ENCODE measurements around the gene LTA4H. TPM values are rescaled to one million over a fixed set of nuclear protein-coding genes. Genes with fewer than 3 reads are reported as not detected.

The LTA4H gene
- total RNA-seq, 3 donors from 2014 or later (not counting 1 experiment from before 2014, with no cell fraction given), result 43.1 to 51.9 (median 48.3) TPM

DNA sequence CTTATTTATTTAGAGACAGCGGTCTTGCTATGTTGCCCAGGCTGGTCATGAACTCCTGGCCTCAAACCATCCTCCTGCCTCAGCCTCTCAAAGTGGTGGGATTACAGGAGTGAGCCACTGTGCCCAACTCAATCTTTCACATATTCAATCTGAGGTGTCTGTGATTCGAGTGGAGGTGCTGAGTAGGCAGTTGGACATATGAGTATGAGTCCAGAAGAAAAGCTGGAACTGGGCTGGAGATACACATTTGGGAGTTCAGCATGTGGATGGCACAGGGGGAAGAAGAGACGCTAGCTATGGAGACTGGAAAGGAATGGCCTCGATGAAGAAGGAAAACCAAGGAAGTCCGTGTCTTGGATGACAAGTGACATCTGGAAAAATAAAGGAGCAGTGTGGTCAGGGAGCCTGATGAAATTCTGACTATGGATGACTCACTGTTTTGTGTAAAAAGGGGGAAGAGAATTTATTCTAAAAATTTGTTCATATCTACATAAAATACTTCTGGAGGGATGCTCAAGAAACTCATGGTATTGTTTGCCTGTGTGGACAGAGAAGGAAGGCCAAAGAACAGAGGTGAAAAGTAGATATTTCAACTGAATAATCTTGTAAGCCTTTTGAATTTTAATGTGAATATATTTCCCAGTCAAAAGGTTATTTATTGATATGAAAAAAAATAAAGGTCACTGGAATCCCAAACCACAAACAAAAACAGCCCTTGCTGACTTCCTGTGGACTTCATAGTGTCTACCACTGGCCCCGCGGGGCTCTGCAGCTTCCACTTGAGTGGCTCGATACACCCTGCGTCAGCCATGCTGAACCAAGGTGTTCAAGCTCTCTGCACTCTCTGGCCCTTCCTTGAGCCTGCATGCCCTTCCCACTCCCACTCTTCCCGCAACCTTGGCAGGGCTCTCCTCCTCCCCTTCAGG is 8.9 kb upstream of the LTA4H start:
- Histone ChIP-seq H3K9me3 (ENCODE audit: control insufficient read depth, insufficient read depth, low read length) (no peaks in the 10 kb centered on the region), H3K4me1 (ENCODE audit: control insufficient read depth, insufficient read depth, low read length) (peaks cover 34% of the 10 kb centered on the region), H3K4me3 (ENCODE audit: low read length) (no peak overlapping the region), H3K27me3 (ENCODE audit: control insufficient read depth, insufficient read depth, low read length) (no peaks in the 10 kb centered on the region), H3K36me3 (ENCODE audit: control insufficient read depth, insufficient read depth, low read length) (no peaks in the 10 kb centered on the region), H3K27ac (ENCODE audit: low read length) (peak overlapping the region; percentile 62)
- Mint-ChIP-seq H3K27me3 (ENCODE audit: low read depth in 2 of 2) (no peaks in the 10 kb centered on the region), H3K36me3 (no peaks in the 10 kb centered on the region), H3K4me1 (peaks cover 36 to 47% of the 10 kb centered on the region in 2 donors), H3K27ac (peak overlapping the region; percentile 41 to 74), H3K9me3 (no peaks in the 10 kb centered on the region), H3K4me3 (peak overlapping the region; percentile 14)
- DNase-seq (no peak), ATAC-seq (peak in 2 of 3 donors; percentile 44 to 55)
- 51% methylated on average over 9 of the region's 10 CpGs for WGBS (ENCODE audit: insufficient coverage)
- TF ChIP-seq, protein P1, sequence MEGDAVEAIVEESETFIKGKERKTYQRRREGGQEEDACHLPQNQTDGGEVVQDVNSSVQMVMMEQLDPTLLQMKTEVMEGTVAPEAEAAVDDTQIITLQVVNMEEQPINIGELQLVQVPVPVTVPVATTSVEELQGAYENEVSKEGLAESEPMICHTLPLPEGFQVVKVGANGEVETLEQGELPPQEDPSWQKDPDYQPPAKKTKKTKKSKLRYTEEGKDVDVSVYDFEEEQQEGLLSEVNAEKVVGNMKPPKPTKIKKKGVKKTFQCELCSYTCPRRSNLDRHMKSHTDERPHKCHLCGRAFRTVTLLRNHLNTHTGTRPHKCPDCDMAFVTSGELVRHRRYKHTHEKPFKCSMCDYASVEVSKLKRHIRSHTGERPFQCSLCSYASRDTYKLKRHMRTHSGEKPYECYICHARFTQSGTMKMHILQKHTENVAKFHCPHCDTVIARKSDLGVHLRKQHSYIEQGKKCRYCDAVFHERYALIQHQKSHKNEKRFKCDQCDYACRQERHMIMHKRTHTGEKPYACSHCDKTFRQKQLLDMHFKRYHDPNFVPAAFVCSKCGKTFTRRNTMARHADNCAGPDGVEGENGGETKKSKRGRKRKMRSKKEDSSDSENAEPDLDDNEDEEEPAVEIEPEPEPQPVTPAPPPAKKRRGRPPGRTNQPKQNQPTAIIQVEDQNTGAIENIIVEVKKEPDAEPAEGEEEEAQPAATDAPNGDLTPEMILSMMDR (IDR thresholded peaks at IDR 0.05), result no peak
- intact Hi-C loops (cut with micrococcal nuclease), result no loop called here

DNA sequence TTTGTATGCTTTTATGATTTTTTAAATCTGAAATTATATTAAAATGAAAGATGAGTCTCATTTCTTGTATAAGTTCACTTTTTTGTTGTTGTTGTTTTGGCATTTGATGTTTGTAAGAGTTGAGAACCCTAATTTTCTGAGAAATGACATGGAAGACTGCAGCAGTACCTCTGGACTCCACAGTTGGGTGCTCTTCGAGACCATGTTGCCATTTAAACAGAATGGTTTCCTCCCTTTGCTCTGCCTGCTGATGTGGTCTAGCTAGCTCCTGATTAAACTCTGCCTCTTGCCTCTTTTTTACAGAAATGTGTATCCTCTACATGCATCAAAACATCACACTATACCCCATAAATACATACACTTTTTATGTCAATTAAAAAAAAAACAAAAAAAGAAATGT is 5.8 kb upstream of the LTA4H start:
- ATAC-seq, result no peak
- Mint-ChIP-seq H3K4me1 (peaks cover 20 to 26% of the 10 kb centered on the region in 2 donors), H3K4me3 (no peak overlapping the region), H3K36me3 (no peaks in the 10 kb centered on the region), H3K9me3 (no peaks in the 10 kb centered on the region), H3K27me3 (ENCODE audit: low read depth in 2 of 2) (no peaks in the 10 kb centered on the region), H3K27ac (no peak overlapping the region)
- peaks cover 25% of the 10 kb centered on the region for H3K4me1 ChIP-seq (ENCODE audit: control insufficient read depth, insufficient read depth, low read length)
- no peak overlapping the region for H3K4me3 ChIP-seq (ENCODE audit: low read length)
- H3K36me3 ChIP-seq (ENCODE audit: control insufficient read depth, insufficient read depth, low read length), result no peaks in the 10 kb centered on the region
- intact Hi-C loops (cut with micrococcal nuclease), result no loop called here
- DNase-seq, result no peak
- no peak overlapping the region for H3K27ac ChIP-seq (ENCODE audit: low read length)
- WGBS (ENCODE audit: insufficient coverage), result 69% methylated on average over 1 of the region's 1 CpG
- H3K9me3 ChIP-seq (ENCODE audit: control insufficient read depth, insufficient read depth, low read length), result no peaks in the 10 kb centered on the region
- TF ChIP-seq, protein P1 (IDR thresholded peaks at IDR 0.05), result no peak
- no peaks in the 10 kb centered on the region for H3K27me3 ChIP-seq (ENCODE audit: control insufficient read depth, insufficient read depth, low read length)

DNA sequence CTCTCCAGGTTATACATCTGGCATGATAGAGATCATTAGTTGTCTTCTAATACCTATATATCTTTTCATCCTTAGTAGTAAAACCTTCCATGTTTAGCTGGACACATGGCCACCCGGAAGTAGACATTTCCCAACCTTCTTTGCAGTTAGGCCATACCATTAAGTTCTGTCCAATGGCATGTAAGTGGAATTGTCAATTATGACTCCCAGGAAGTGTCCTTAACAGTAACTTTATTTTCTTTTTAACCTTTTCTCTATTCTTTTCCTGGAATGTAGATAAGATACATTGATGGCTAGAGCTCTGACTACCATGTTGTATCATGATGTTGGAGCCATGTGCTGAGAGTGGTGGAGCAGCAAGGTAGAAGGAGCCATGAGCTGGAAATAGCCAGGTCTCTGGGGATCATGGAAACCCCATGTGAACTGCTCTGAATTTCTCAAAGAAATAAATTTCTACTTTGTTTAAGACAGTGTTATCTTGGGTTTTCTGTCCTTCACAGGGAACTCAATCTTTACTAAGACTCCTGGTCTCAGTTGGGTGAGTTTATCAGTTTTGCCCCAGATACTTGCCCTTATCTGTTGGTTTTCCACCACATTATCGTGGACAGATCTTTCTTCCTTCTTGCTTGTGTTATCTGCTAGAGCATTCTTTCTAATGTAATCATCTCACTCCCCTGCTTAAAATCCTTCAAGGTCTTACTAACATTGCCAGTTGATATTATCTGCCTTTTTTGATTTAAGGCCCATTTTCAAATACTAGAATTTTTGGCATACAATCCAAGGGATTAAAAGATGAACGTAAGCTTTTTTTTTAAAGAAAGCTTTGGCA is 5.1 kb upstream of the LTA4H start:
- Histone ChIP-seq H3K4me1 (ENCODE audit: control insufficient read depth, insufficient read depth, low read length) (peaks cover 19% of the 10 kb centered on the region), H3K27ac (ENCODE audit: low read length) (no peak overlapping the region), H3K9me3 (ENCODE audit: control insufficient read depth, insufficient read depth, low read length) (no peaks in the 10 kb centered on the region), H3K36me3 (ENCODE audit: control insufficient read depth, insufficient read depth, low read length) (no peaks in the 10 kb centered on the region), H3K27me3 (ENCODE audit: control insufficient read depth, insufficient read depth, low read length) (no peaks in the 10 kb centered on the region), H3K4me3 (ENCODE audit: low read length) (no peak overlapping the region)
- TF ChIP-seq, protein P1 (IDR thresholded peaks at IDR 0.05), result no peak
- H3K4me1 Mint-ChIP-seq, result peaks cover 19 to 26% of the 10 kb centered on the region in 2 donors
- ATAC-seq (no peak), DNase-seq (no peak)
- H3K9me3 Mint-ChIP-seq, result no peaks in the 10 kb centered on the region
- no peak overlapping the region for H3K27ac Mint-ChIP-seq
- intact Hi-C loops (cut with micrococcal nuclease), result no loop called here
- no peak overlapping the region for H3K4me3 Mint-ChIP-seq
- no peaks in the 10 kb centered on the region for H3K27me3 Mint-ChIP-seq (ENCODE audit: low read depth in 2 of 2)
- WGBS (ENCODE audit: insufficient coverage), result 83% methylated on average over 2 of the region's 3 CpGs
- H3K36me3 Mint-ChIP-seq, result no peaks in the 10 kb centered on the region
